IPS-15b (cell line): ENCODE results near the gene VAV2.
A peak's percentile ranks its signal among the peaks of the same experiment; 100 is the strongest.

Experiments used
- H3K27me3 ChIP-seq: one replicate; pipeline ENCODE4 v1.6.1; 2013; ENCODE audit warnings: low read length; ENCODE audit not compliant: control insufficient read depth, insufficient read depth
- H3K36me3 ChIP-seq: one replicate; pipeline ENCODE4 v1.6.1; 2013; ENCODE audit warnings: low read length; ENCODE audit not compliant: control insufficient read depth, insufficient read depth
- H3K4me1 ChIP-seq: one replicate; pipeline ENCODE4 v1.6.1; 2013; ENCODE audit warnings: mild to moderate bottlenecking, low read length; ENCODE audit not compliant: control insufficient read depth, insufficient read depth
- H3K4me3 ChIP-seq: one replicate; pipeline ENCODE4 v1.5.1; 2013; ENCODE audit warnings: low read depth, low read length
- H3K9ac ChIP-seq: one replicate; pipeline ENCODE4 v1.6.1; 2013; ENCODE audit warnings: low read depth, mild to moderate bottlenecking, low read length
- H3K9me3 ChIP-seq: one replicate; pipeline ENCODE4 v1.6.1; 2013; ENCODE audit warnings: mild to moderate bottlenecking, low read length; ENCODE audit not compliant: control insufficient read depth, insufficient read depth

Gene VAV2

GRCh38 chr9:133824106-133824801 is 167.9 kb downstream of the VAV2 start:
- Histone ChIP-seq H3K4me3 (no peak overlapping the region), H3K4me1 (peaks cover 8% of the 10 kb centered on the region), H3K9ac (no peak overlapping the region), H3K27me3 (no peaks in the 10 kb centered on the region), H3K9me3 (no peaks in the 10 kb centered on the region), H3K36me3 (no peaks in the 10 kb centered on the region)

DNA sequence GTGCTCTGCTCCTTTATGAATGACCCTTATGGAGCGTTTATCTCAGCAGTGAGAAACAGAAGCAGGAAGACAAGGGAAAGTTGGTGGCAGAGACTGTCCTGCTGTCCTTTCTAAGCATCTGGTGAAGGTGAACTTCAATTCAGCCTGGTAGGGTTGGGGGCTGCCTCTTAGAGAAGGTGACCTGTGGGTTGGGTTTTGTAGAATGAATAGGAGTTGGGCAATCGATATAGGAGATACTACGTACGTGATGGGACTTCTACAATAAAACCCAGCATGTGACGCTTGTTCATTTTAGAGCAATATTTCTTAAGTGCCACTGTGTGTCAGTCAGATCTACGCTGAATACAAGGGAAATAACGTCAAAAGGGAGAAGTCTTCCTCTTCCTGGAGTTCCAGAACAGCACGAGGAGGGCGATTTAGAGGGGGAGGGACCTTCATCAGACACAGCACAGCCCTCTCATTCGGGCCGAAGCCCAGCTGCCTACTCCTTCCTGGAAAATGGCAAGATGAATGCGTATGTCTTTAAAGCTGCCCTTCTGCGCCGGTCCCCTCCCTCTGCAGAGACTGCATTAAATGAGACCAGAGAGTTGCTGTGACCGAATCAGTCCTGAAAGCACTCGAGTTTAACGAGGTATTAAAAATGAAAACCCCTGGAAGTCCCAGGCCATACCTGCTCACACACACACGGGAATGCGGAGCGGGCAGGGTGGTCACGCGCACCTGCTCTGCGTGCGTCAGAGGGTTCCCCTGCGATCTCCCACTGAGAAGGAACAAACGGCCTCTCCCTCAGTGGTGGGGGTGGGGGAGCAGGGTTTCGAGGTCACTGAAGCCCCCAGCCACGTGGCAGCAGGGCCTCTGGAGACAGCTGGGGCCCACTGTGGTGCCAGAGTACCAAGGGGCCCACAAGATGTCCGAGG is 168.7 kb downstream of the VAV2 start:
- no peaks in the 10 kb centered on the region for H3K36me3 ChIP-seq
- H3K4me1 ChIP-seq = peaks cover 8% of the 10 kb centered on the region
- no peak overlapping the region for H3K9ac ChIP-seq

DNA sequence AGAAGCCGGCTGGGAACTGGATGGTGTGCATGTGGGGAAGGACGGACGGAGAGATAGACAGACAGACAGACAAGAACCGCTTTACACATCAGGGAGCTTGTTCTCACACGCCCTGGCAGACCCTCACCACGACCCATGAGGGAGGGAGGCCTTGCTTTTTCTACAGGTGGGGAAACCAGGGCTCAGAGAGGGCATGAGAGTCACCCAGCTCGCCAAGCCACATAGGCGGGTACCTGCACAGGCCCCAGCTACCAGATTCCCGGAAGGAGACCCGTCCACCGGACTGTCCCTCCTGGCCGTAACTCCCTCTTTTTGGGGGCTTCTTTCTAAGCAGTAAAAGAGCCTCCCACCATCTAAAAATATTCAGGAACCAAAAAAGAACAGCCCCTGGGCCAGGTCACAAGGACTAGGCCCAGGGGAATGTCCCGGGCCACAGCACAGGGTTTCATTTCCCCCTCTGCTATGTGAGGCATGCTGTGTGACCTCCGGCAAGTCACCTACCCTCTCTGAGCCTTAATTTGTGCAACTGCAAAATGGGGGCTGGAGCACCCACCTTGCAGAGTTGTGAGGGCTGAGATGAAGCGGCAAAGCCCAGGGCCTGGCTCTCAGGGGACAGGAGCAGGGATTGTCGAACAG is 169.6 kb downstream of the VAV2 start:
- peaks cover 8% of the 10 kb centered on the region for H3K4me1 ChIP-seq
- H3K9me3 ChIP-seq = no peaks in the 10 kb centered on the region
- H3K9ac ChIP-seq = no peak overlapping the region
- H3K36me3 ChIP-seq = no peaks in the 10 kb centered on the region
- H3K4me3 ChIP-seq = no peak overlapping the region
- no peaks in the 10 kb centered on the region for H3K27me3 ChIP-seq

More for the DNA sequence above, 168.7 kb downstream of the VAV2 start:
- H3K4me3 ChIP-seq = no peak overlapping the region
- H3K27me3 ChIP-seq = no peaks in the 10 kb centered on the region
- no peaks in the 10 kb centered on the region for H3K9me3 ChIP-seq

DNA sequence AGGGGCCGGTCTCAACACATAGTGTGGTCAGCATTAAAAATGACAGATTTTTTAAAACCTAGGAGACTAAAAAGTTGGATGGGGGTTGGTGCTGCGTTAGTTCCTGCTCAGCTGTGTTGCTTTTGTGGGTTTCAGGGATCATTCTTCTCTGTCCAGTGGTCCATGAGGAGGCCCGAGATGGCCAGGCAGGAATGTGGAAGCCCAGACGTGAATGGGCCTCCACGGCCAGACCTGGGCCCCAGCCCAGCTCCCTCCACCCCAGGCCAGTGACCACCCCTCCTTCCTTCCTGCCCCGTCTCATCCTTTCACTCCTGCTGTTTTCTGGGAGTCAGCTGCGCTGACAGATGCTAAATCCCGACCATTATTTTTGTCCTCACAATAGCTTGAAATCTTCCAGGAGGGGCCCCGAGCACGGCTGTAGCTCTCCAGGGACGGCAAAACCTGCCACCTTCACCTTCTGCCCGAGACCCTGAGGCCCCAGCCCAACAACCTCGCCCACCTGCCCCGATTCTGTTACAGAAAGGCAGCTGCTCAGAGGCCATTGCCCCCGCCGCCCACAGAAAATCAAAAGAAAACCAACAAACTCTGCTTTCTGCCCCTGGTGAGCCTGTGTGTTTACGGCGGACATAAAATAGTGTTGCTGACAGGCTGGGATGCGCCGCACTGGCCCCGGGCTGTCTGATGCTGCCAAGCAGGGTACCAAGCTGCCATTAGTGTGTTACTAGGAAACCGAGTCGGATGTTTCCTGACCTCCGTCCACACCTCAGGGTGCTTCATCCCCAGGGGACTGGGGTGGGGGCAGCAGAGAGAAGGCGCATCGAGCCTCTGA is 170.3 kb downstream of the VAV2 start:
- Histone ChIP-seq H3K9me3 (no peaks in the 10 kb centered on the region), H3K9ac (no peak overlapping the region), H3K4me3 (no peak overlapping the region), H3K36me3 (no peaks in the 10 kb centered on the region), H3K27me3 (no peaks in the 10 kb centered on the region), H3K4me1 (peaks cover 8% of the 10 kb centered on the region)

DNA sequence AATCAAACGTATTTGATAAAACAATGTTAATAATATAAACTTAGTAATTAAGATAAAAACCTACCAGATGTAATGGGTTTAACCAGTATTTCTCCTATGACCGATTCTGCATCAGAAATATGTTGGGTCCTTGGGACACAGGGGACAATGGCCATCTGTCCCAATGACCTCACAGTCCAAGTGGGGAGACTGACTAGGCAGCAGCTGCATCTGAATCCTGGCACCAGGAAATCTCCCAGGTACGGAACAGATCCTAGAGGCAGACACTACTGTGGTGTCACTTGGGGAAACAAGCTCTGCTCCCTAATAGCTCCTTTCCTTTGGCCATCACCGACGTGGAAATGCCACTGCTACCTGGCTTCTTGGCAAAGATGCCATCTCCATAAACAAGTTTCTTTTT is 172.2 kb downstream of the VAV2 start:
- Histone ChIP-seq H3K9me3 (no peaks in the 10 kb centered on the region), H3K36me3 (no peaks in the 10 kb centered on the region), H3K4me3 (no peak overlapping the region), H3K9ac (no peak overlapping the region), H3K4me1 (peaks cover 6% of the 10 kb centered on the region), H3K27me3 (no peaks in the 10 kb centered on the region)

- Histone ChIP-seq H3K4me1 (peaks cover under 1% of the 10 kb centered on the region), H3K4me3 (no peak overlapping the region), H3K36me3 (peaks cover 5% of the 10 kb centered on the region), H3K27me3 (no peaks in the 10 kb centered on the region), H3K9ac (no peak overlapping the region), H3K9me3 (no peaks in the 10 kb centered on the region)
Observed at GRCh38 chr9:133818444-133818843, 173.7 kb downstream of the VAV2 start.

- Histone ChIP-seq H3K9ac (no peak overlapping the region), H3K4me3 (no peak overlapping the region), H3K36me3 (peaks cover 12% of the 10 kb centered on the region), H3K4me1 (no peaks in the 10 kb centered on the region), H3K27me3 (no peaks in the 10 kb centered on the region), H3K9me3 (no peaks in the 10 kb centered on the region)
Observed at GRCh38 chr9:133815781-133816180, 176.3 kb downstream of the VAV2 start.

GRCh38 chr9:133814586-133815208 is 177.4 kb downstream of the VAV2 start:
- H3K9me3 ChIP-seq = no peaks in the 10 kb centered on the region
- peaks cover 16% of the 10 kb centered on the region for H3K36me3 ChIP-seq
- H3K4me1 ChIP-seq = no peaks in the 10 kb centered on the region
- H3K9ac ChIP-seq = no peak overlapping the region
- H3K4me3 ChIP-seq = no peak overlapping the region
- no peaks in the 10 kb centered on the region for H3K27me3 ChIP-seq

DNA sequence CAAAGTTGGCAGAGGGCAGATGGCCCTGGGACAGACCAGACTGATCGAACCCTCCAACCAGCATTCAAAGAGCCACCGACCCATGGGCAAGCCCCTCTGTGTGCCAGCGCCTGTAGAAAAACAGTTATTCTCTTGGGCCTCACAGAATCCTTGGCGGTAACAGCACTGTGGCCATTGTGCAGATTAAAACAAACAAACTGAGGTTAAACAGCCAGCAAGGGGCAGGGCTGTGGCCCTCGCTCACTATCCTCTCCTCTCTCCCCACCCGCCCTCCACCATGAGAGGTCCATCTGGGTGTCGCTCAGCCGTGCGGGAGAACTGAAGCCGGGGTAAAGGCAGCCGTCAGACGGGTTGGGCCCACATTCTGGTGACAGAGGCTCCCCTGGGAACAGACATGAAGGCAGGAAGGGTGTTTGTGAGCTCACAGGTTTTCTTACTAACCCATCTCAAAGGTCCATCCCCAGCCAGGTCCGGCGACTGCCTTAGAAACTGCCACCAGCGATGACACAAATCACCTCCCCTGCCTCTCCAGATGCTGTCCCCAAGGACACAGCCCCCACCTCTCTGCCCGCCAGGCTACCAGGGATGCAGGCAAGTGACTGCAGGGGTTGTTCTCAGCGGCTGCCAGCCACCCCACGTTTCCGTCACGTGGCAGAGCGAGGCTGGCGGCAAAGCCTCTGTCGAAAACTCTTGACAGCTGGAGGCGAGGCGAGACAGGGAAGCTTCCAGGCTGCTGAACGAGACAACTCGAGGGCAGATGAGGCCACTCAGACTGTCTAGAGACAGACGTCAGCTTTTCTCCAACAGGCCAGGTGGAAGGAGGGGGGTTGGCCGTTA is 178.2 kb downstream of the VAV2 start:
- Histone ChIP-seq H3K9ac (no peak overlapping the region), H3K4me3 (no peak overlapping the region), H3K9me3 (no peaks in the 10 kb centered on the region), H3K27me3 (no peaks in the 10 kb centered on the region), H3K36me3 (peaks cover 22% of the 10 kb centered on the region), H3K4me1 (no peaks in the 10 kb centered on the region)

- Histone ChIP-seq H3K4me1 (no peaks in the 10 kb centered on the region), H3K36me3 (peaks cover 24% of the 10 kb centered on the region), H3K9me3 (no peaks in the 10 kb centered on the region), H3K4me3 (no peak overlapping the region), H3K9ac (peak overlapping the region; percentile 8), H3K27me3 (no peaks in the 10 kb centered on the region)
Observed at GRCh38 chr9:133812941-133813748, 179.0 kb downstream of the VAV2 start.
